Endothelial cell of umbilical vein (primary cell): ENCODE data around the gene C14orf132. TPM values are rescaled to one million over a fixed set of nuclear protein-coding genes. Genes with fewer than 3 reads are reported as not detected.

Experiments
- BruUV-seq: library from RNA; stranded (reverse); fragments of 400-500 nt; replicated peaks from 2 replicates; lab custom pipeline; 2021; lab: Mats Ljungman, UMichigan
- CTCF ChIA-PET: fragments of 300-600, 350-600 bp; sonication (Branson Sonifier 250); formaldehyde crosslinking; loops from one replicate; lab custom pipeline; 2021; ENCODE audit warnings: antibody characterized with exemption, inconsistent platforms; lab: Charles Lee
- POLR2A ChIA-PET: fragments of 300-600, 350-600 bp; sonication (Branson Sonifier 250); formaldehyde crosslinking; loops from one replicate; lab custom pipeline; 2021; ENCODE audit warnings: antibody characterized with exemption, inconsistent platforms; lab: Charles Lee
- DNase-seq: peaks from one replicate; pipeline ENCODE4 v3.0.0-alpha.2; 2011; ENCODE audit warnings: low read depth, low spot score
- FAIRE-seq: peaks from 2 replicates; lab custom pipeline; 2011; peaks lifted over from hg19 to GRCh38; lab: Jason Lieb, UNC
- H2AFZ ChIP-seq: 2 replicates; pipeline ENCODE4 v1.6.0; 2012; ENCODE audit warnings: low read depth, low read length, control low read depth, inconsistent platforms
- H3K27ac ChIP-seq: 2 replicates; pipeline ENCODE4 v1.5.1; 2011; ENCODE audit warnings: low read depth, mild to moderate bottlenecking, control low read depth, low read length, moderate library complexity; ENCODE audit not compliant: insufficient read depth
- H3K27me3 ChIP-seq, 2 experiments: 2 replicates each; pipeline versions ENCODE4 v1.6.0 to v1.6.1; 2011; ENCODE audit warnings: low read length in 2 of 2, mixed read lengths in 1 of 2; ENCODE audit not compliant: control insufficient read depth in 2 of 2, insufficient read depth in 2 of 2
- H3K36me3 ChIP-seq, 2 experiments: 2 replicates in 1 of 2; 3 replicates in 1 of 2; pipeline ENCODE4 v1.5.1; 2011; ENCODE audit warnings: low read length in 2 of 2, mild to moderate bottlenecking in 1 of 2, moderate library complexity in 1 of 2; ENCODE audit not compliant: control insufficient read depth in 2 of 2, insufficient read depth in 2 of 2; ENCODE audit errors: extremely low read depth in 1 of 2
- H3K4me1 ChIP-seq: 3 replicates; pipeline ENCODE4 v1.5.1; 2011; ENCODE audit warnings: mild to moderate bottlenecking, low read length; ENCODE audit not compliant: control insufficient read depth, insufficient read depth; ENCODE audit errors: extremely low read depth
- H3K4me2 ChIP-seq: 2 replicates; pipeline ENCODE4 v1.6.1; 2011; ENCODE audit warnings: low read length, control low read depth, mixed read lengths; ENCODE audit not compliant: insufficient read depth
- H3K4me3 ChIP-seq, 3 experiments: fragments of 200-600 bp in 1 of 3; sonication (generic), shearing (Covaris generic) in 1 of 3; replicated peaks in 1 of 3; 2 replicates each; pipeline ENCODE4 v1.5.1; 2011 to 2016; ENCODE audit warnings: control low read depth in 3 of 3, low read length in 3 of 3, mild to moderate bottlenecking in 2 of 3, inconsistent platforms in 1 of 3, low read depth in 1 of 3, moderate library complexity in 1 of 3; ENCODE audit not compliant: insufficient read depth in 1 of 3
- H3K79me2 ChIP-seq: 2 replicates; pipeline ENCODE4 v1.6.0; 2012; ENCODE audit warnings: low read length, inconsistent platforms; ENCODE audit not compliant: control insufficient read depth, insufficient read depth
- H3K9ac ChIP-seq: replicated peaks from 2 replicates; pipeline ENCODE3; 2011; ENCODE audit warnings: low read length, control low read depth; ENCODE audit not compliant: insufficient read depth; ENCODE audit errors: extremely low read depth
- H3K9me1 ChIP-seq: replicated peaks from 3 replicates; pipeline ENCODE4 v1.6.0; 2011; ENCODE audit warnings: mild to moderate bottlenecking, low read length; ENCODE audit not compliant: control insufficient read depth, insufficient read depth; ENCODE audit errors: extremely low read depth
- H3K9me3 ChIP-seq: replicated peaks from 2 replicates; pipeline ENCODE4 v1.5.1; 2012; ENCODE audit warnings: low read length, inconsistent platforms; ENCODE audit not compliant: control insufficient read depth, insufficient read depth
- H4K20me1 ChIP-seq: replicated peaks from 2 replicates; pipeline ENCODE3; 2011; ENCODE audit warnings: mild to moderate bottlenecking, low read length; ENCODE audit not compliant: control insufficient read depth, insufficient read depth; ENCODE audit errors: extremely low read depth
- EZH2 ChIP-seq: IDR thresholded peaks from 2 replicates; pipeline ENCODE4 v1.6.1; 2012; ENCODE audit warnings: borderline replicate concordance, low read depth, mild to moderate bottlenecking, moderate library complexity, low read length, inconsistent platforms; ENCODE audit not compliant: severe bottlenecking
- FOS ChIP-seq: IDR thresholded peaks from 2 replicates; pipeline ENCODE4 v1.6.1; 2011; ENCODE audit warnings: mild to moderate bottlenecking, low read length, moderate library complexity, borderline replicate concordance; ENCODE audit not compliant: insufficient read depth
- GATA2 ChIP-seq: IDR thresholded peaks from 2 replicates; pipeline ENCODE4 v1.7.0; 2011; ENCODE audit warnings: low read depth, mild to moderate bottlenecking, moderate library complexity, mixed read lengths, low read length; ENCODE audit not compliant: insufficient read length, insufficient read depth
- JUN ChIP-seq: IDR thresholded peaks from 2 replicates; pipeline ENCODE4 v1.6.1; 2011; ENCODE audit warnings: borderline replicate concordance, low read depth; ENCODE audit not compliant: insufficient read length, insufficient read depth
- POLR2A ChIP-seq: IDR thresholded peaks from 2 replicates; pipeline ENCODE4 v1.6.1; 2012; ENCODE audit warnings: low read depth, mild to moderate bottlenecking, control low read depth, low read length
- POLR2AphosphoS5 ChIP-seq: IDR thresholded peaks from 2 replicates; pipeline ENCODE4 v1.6.1; 2012; ENCODE audit warnings: low read depth, mild to moderate bottlenecking, control low read depth, low read length, moderate library complexity; ENCODE audit not compliant: insufficient read depth
- dilution Hi-C: fragments of 300-500 bp; cut with MboI; formaldehyde crosslinking; loops from one replicate; pipeline ENCODE4 v1.15.0; 2019; ENCODE audit warnings: low sequenced_read_pairs; ENCODE audit not compliant: extremely low pct_ligation_motif_present
- intact Hi-C: fragments of 100-400 bp; cut with micrococcal nuclease; formaldehyde crosslinking; loops from one replicate; pipeline ENCODE4 v1.10.0; 2022
- polyA plus RNA-seq, 4 experiments: library from polyadenylated mRNA; depleted of rRNA in 3 of 4; stranded (reverse) in 3 of 4; unstranded in 1 of 4; fragments of >200 nt; gene quantifications; 2 replicates each; pipeline versions ENCODE4 v1.2.1 to v1.2.3, GENCODE V29; 2011 to 2012; ENCODE audit warnings: missing spikeins in 1 of 4
- total RNA-seq: library from RNA; stranded (reverse); gene quantifications from 2 replicates; pipeline ENCODE4 v1.2.3, GENCODE V29; 2021
- TF ChIP-seq, protein P1 (sequence below), 2 donors: IDR thresholded peaks; 1 replicate in 1 of 2; 2 replicates in 1 of 2; pipeline ENCODE4 v1.5.1; 2011; ENCODE audit warnings: low read length in 2 of 2, mild to moderate bottlenecking in 2 of 2, moderate library complexity in 2 of 2, control low read depth in 1 of 2, inconsistent platforms in 1 of 2, low read depth in 1 of 2; ENCODE audit not compliant: insufficient read depth in 1 of 2; ENCODE audit errors: extremely low read depth in 1 of 2
- TF ChIP-seq, protein P2 (sequence below): IDR thresholded peaks from 2 replicates; pipeline ENCODE4 v1.6.1; 2011; ENCODE audit not compliant: insufficient read depth, insufficient read length

C14orf132 gene
- total and polyA plus RNA-seq, 2 donors (not counting 3 experiments of a cell fraction or from before 2014, with no cell fraction given), result 3.2 to 7.6 TPM

GRCh38 chr14:96056509-96057422 lies 17.6 kb downstream of the C14orf132 start:
- no TSS peak for BruUV-seq
- no peaks in the 10 kb centered on the region for H3K27me3 ChIP-seq
- FAIRE-seq (no peak), DNase-seq (no peak)
- dilution Hi-C loops, result no loop called here
- no peak overlapping the region for H3K27ac ChIP-seq
- H3K4me3 ChIP-seq, result no peak overlapping the region
- no peaks in the 10 kb centered on the region for H3K9me1 ChIP-seq
- no peak overlapping the region for H2AFZ ChIP-seq
- no peak overlapping the region for H3K4me2 ChIP-seq
- H4K20me1 ChIP-seq, result no peaks in the 10 kb centered on the region
- H3K9me3 ChIP-seq, result no peaks in the 10 kb centered on the region
- no peaks in the 10 kb centered on the region for H3K79me2 ChIP-seq
- no peaks in the 10 kb centered on the region for H3K36me3 ChIP-seq
- ChIA-PET CTCF (interaction anchor here (0.7 to 1.0 kb wide), 2 partner anchors 9 to 921 kb away, joined by 3 read pairs; no protein-coding TSS in a partner anchor), POLR2A (no interaction called here)
- no peaks in the 10 kb centered on the region for H3K4me1 ChIP-seq
- TF ChIP-seq, protein P1, sequence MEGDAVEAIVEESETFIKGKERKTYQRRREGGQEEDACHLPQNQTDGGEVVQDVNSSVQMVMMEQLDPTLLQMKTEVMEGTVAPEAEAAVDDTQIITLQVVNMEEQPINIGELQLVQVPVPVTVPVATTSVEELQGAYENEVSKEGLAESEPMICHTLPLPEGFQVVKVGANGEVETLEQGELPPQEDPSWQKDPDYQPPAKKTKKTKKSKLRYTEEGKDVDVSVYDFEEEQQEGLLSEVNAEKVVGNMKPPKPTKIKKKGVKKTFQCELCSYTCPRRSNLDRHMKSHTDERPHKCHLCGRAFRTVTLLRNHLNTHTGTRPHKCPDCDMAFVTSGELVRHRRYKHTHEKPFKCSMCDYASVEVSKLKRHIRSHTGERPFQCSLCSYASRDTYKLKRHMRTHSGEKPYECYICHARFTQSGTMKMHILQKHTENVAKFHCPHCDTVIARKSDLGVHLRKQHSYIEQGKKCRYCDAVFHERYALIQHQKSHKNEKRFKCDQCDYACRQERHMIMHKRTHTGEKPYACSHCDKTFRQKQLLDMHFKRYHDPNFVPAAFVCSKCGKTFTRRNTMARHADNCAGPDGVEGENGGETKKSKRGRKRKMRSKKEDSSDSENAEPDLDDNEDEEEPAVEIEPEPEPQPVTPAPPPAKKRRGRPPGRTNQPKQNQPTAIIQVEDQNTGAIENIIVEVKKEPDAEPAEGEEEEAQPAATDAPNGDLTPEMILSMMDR (IDR thresholded peaks at IDR 0.05; ENCODE audit: extremely low read depth in 1 of 2, insufficient read depth in 1 of 2, low read depth in 1 of 2, low read length in 2 of 2), result no peak
- TF ChIP-seq POLR2AphosphoS5, result no peak
- TF ChIP-seq, protein P2, sequence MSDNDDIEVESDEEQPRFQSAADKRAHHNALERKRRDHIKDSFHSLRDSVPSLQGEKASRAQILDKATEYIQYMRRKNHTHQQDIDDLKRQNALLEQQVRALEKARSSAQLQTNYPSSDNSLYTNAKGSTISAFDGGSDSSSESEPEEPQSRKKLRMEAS, result no peak
- no peak for TF ChIP-seq GATA2
- TF ChIP-seq POLR2A, result no peak
- no peak for TF ChIP-seq JUN
- no peak for TF ChIP-seq EZH2
- no peak for TF ChIP-seq FOS
- intact Hi-C loops, result no loop called here
- no peak overlapping the region for H3K9ac ChIP-seq
